AG04449 (cell line): ENCODE data around the gene ZNF654.

Experiments
- CTCF ChIA-PET: fragments of 350-600 bp; formaldehyde crosslinking; extraction: SDS; loops from one replicate; lab custom pipeline; 2021; ENCODE audit warnings: antibody characterized with exemption; lab: Yijun Ruan, JAX
- POLR2A ChIA-PET: fragments of 400-600, 350-600 bp; formaldehyde crosslinking; extraction: SDS; loops from one replicate; lab custom pipeline; 2020; ENCODE audit warnings: antibody characterized with exemption, inconsistent platforms; lab: Yijun Ruan, JAX
- DNase-seq: peaks from one replicate; pipeline ENCODE4 v3.0.0-alpha.2; 2010; ENCODE audit warnings: low read depth, low spot score
- H3K4me3 ChIP-seq: 2 replicates; pipeline ENCODE4 v1.5.1; 2011; ENCODE audit warnings: low read depth, mild to moderate bottlenecking, control low read depth, low read length
- TF ChIP-seq, protein P1 (sequence below): IDR thresholded peaks from one replicate; pipeline ENCODE4 v1.5.1; 2011; ENCODE audit warnings: mild to moderate bottlenecking, moderate library complexity, low read length, control low read depth, inconsistent platforms; ENCODE audit not compliant: insufficient read depth; ENCODE audit errors: missing control alignments

ZNF654 gene

DNA sequence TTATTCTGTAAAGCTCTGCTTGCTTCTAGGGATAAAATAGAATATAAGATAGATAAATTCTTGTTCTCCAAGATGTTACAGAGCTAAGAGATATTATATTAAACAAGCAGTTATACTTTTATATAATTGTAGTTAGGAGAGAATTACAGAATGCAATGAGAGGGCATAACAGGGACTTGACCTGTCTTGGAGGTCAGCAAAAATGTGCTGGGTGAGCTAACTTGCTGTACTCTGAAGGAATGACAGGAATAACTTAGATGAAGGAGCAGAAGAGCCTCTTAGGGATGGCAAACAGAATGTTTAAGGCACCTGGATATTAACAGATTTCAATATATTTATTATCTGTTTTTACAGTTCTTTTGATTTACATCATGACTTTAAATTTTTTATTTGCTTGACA is 33.2 kb downstream of the ZNF654 start:
- ChIA-PET POLR2A (interaction anchor here (0.6 kb wide), 1 partner anchor 33 kb away, joined by 4 read pairs; the partner anchor contains the start of genes CGGBP1 and ZNF654), CTCF (interaction anchor here (9.0 kb wide), 1 partner anchor 20 kb away, joined by 53 read pairs; no protein-coding TSS in a partner anchor)
- no peak overlapping the region for H3K4me3 ChIP-seq
- TF ChIP-seq, protein P1, sequence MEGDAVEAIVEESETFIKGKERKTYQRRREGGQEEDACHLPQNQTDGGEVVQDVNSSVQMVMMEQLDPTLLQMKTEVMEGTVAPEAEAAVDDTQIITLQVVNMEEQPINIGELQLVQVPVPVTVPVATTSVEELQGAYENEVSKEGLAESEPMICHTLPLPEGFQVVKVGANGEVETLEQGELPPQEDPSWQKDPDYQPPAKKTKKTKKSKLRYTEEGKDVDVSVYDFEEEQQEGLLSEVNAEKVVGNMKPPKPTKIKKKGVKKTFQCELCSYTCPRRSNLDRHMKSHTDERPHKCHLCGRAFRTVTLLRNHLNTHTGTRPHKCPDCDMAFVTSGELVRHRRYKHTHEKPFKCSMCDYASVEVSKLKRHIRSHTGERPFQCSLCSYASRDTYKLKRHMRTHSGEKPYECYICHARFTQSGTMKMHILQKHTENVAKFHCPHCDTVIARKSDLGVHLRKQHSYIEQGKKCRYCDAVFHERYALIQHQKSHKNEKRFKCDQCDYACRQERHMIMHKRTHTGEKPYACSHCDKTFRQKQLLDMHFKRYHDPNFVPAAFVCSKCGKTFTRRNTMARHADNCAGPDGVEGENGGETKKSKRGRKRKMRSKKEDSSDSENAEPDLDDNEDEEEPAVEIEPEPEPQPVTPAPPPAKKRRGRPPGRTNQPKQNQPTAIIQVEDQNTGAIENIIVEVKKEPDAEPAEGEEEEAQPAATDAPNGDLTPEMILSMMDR, result no peak
- no peak for DNase-seq

DNA sequence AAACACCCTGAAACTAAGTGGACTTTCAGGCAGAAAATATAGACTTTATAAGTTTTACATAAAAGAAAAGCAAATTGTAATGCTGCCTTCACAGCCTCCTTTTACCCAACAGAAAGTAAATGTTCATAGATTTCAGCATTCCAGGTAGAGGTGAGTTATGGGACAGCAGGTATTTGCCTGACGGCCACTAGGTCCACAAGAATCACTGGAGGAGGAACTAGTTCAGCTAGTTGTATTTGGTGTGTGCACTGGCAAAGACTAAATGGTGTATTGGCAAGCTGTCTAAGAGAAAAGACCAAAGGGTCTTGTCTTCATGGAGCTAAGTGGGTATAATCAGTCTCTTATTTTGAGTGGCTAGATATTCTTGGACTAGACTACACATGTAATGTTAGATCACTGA is 34.2 kb downstream of the ZNF654 start:
- no peak overlapping the region for H3K4me3 ChIP-seq
- DNase-seq, result no peak
- POLR2A ChIA-PET, result no interaction called here
- CTCF ChIA-PET, result interaction anchor here (9.0 kb wide), 1 partner anchor 19 kb away, joined by 53 read pairs; no protein-coding TSS in a partner anchor
- TF ChIP-seq, protein P1, result no peak

DNA sequence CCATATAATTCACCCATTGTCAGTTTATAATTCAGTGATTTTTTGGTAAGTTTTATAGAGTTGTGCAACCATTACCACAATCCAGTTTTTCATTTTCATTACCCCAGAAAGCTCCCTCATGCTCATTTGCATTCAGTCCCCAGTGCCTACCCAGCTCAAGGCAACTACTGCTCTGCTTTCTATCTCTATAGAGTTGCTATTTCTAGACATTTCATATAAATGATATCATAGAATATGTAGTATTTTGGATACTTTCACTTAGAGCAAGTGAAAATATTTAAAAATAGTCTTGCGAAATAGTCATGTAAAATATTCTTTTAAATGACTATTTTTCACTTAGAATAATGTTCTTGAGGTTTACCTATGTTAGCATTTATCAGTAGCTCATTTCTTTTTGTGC is 42.1 kb downstream of the ZNF654 start:
- TF ChIP-seq, protein P1, result no peak
- POLR2A ChIA-PET, result no interaction called here
- no peak overlapping the region for H3K4me3 ChIP-seq
- DNase-seq, result no peak
- CTCF ChIA-PET, result interaction anchor here (3.8 kb wide), 1 partner anchor 11 kb away, joined by 34 read pairs; no protein-coding TSS in a partner anchor

DNA sequence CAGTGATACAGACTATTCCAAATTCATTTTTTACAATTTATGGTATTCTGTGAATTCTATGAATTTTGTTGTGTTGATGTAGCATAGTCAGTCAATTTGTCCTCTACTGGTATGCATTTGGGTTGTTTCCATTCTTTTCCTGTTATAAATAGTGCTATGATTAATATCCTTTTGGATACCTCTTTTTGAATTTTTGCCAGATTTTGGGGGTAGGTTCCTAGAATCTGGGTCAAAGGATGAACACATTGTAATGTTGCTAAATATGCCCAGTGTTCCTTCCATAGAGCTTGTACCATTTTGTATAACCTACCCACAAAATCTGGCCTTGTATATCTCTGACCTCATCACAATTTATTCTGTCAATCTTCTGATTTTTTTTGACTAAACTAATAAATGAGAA is 46.3 kb downstream of the ZNF654 start:
- TF ChIP-seq, protein P1, result no peak
- CTCF ChIA-PET, result interaction anchor here (0.7 to 1.7 kb wide), 2 partner anchors 8 to 9 kb away, joined by 5 to 8 read pairs; no protein-coding TSS in a partner anchor
- DNase-seq, result no peak
- POLR2A ChIA-PET, result no interaction called here
- no peak overlapping the region for H3K4me3 ChIP-seq

DNA sequence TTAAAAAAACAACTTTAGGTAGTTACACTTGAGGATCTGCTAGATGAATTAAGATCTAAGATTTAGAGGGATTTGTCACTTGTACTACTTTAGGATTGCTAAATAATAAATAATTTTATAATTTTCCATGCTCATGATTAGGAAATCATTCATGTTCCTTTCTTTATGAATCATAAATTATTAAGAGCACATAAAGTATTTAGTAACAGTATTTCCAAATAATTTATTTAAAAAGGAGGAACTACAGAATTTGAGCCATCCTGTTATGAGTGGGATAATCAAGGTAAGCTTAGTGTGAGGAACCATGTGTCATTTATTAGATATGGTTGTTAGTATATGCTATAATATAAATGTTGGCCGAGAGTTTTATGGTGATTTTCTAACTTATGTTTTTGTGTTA is 53.2 kb downstream of the ZNF654 start:
- H3K4me3 ChIP-seq, result no peak overlapping the region
- DNase-seq, result no peak
- TF ChIP-seq, protein P1, result no peak
- CTCF ChIA-PET, result interaction anchor here (1.0 to 6.4 kb wide), 15 partner anchors 10 to 814 kb away, joined by 3 to 53 read pairs (median 13); partner anchors contain the start of gene C3orf38
- POLR2A ChIA-PET, result no interaction called here

DNA sequence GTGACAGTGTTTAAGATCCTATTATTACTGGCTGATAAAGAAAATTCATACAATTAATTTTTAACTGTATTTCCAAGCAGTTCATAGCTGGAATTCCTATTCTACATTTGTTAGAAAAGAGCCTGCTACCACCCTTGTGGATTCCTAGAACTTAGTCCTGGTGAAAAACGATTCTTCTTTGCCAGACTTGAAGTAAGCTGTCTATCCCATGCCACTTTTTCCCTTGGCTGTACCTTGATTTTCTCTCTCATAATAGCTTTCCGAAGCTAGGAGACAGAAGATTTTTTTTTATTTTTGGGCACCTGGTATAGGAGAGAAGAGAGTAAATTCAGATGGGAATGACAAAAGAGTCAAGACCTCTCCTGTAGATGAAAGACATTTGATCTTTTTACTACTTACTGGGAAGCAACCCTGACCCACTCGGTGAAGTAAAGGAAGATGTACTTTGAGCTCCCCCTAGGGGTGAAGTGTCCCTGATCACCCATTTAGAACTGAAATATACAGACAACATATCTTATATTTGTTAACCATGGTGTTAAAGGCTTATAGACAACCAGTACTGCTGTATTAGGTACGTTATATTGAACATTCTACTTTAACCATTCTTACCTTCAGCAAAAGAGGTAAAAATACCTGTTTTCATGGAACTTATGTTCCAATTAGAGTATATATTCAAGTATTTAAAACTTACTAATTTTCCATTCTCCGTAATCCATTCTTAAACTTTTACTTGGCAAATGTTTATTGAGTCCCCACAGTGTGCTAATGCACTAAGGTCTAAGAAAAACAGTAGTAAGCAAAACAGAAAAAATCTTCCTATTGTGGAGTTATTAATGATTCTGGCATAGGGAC is 54.5 kb downstream of the ZNF654 start:
- TF ChIP-seq, protein P1, result peak; percentile 63
- DNase-seq, result peak; percentile 31
- CTCF ChIA-PET, result interaction anchor here (0.7 to 6.4 kb wide), 33 partner anchors 8 to 815 kb away, joined by 3 to 53 read pairs (median 5); partner anchors contain the start of genes C3orf38 and CGGBP1
- no peak overlapping the region for H3K4me3 ChIP-seq
- POLR2A ChIA-PET, result no interaction called here
